HG03135 (cell line): Measurements from ENCODE around the gene ADGRV1.
"Not testable (repeated sequence)": the region's sequence is repeated elsewhere in the genome, so short reads cannot be mapped to it uniquely, and the experiment has no call there.

ENCODE experiments used
- ATAC-seq: cut with Tn5 transposase; IDR thresholded peaks from one replicate; pipeline ENCODE4 v1.9.1; 2021; ENCODE audit warnings: mild to moderate bottlenecking, moderate library complexity; ENCODE audit not compliant: unreplicated experiment

The ADGRV1 gene

DNA sequence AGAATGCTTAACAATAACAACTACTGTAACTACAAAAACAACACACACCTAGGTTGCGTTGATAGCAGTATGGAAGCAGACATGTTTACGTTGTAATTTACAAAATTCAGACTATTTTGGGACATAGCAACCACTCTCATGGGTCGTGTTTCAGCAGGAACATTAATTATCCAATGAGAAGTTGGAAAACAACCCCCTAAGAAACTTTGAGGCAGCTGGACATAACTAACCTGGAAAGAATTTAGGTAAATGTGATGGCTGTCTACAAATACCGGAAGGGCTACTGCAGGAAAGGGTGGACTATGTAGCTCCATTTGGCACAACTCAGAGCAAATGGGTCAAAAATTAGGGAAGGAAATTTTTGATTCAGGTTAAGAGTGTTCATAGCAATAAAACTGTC lies 409.3 kb downstream of the ADGRV1 start:
- ATAC-seq = no peak

DNA sequence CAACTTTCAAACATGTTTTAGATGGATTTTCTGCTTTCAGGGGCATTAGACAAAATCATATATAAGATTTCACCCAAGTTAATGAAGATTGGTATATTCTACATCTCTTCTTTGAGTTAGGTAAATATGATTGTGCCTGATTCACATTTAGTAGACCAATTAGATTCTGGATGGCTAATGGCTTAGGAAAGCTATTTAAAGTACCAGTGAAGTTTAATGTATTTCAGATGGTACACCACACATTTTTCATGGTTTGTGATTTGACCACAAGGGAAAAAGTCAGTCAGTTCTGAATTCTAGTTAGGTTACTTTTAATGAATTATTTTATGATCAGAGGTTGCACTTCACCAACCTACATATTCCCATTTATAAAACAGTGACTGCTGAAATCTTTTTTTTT lies 409.7 kb downstream of the ADGRV1 start:
- no peak for ATAC-seq

DNA sequence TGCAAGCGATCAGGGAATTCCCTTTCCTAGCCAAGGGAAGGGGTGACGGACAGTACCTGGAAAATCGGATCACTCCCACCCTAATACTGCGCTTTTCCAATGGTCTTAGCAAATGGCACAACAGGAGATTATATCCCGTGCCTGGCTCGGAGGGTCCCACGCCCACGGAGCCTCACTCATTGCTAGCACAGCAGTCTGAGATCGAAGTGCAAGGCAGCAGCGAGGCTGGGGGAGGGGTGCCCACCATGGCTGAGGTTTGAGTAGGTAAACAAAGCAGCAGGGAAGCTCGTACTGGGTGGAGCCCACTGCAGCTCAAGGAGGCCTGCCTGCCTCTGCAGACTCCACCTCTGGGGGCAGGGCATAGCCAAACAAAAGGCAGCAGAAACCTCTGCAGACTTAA lies 411.3 kb downstream of the ADGRV1 start:
- not testable (repeated sequence) for ATAC-seq

GRCh38 chr5:90981177-90981576 lies 422.6 kb downstream of the ADGRV1 start:
- no peak for ATAC-seq

GRCh38 chr5:90981821-90982220 lies 423.2 kb downstream of the ADGRV1 start:
- no peak for ATAC-seq

GRCh38 chr5:90982576-90982975 lies 424.0 kb downstream of the ADGRV1 start:
- no peak for ATAC-seq

GRCh38 chr5:90983148-90983547 lies 424.6 kb downstream of the ADGRV1 start:
- ATAC-seq = no peak

DNA sequence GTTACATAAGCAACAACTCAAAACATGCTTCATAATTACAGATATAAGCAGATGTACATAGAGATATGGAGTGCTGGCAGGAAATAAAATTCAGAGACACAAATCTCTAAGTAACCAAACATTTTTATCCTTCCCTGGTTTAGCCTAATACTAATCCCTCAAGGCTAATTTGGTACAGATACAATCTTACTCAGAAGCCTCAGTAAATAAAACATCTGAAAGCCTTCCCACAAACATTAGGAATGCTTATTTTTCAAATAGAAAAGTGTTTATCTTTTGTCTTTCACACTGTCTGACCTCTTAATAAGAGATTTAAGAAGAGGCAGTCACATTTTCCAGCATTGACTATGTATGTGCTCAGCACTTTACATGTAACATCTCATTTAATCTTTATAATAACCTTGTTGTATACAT lies 425.1 kb downstream of the ADGRV1 start:
- ATAC-seq = no peak

DNA sequence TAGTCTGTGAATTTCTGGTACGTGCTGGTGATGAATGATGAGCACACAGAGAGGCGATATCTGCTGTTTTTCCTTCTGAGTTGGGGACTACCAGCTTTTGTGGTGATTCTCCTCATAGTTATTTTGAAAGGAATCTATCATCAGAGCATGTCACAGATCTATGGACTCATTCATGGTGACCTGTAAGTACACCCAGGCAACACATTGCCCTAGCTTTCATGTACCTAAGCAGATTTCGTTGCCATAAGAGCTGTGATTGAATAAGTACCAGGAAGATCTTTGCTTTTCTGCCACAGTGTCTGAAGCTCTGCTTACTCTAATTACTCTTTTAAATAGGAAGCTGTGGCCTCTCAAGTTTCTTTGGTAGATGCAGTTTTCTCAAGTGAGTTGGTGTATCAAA lies 426.7 kb downstream of the ADGRV1 start:
- ATAC-seq = no peak

- ATAC-seq = no peak
Measured at GRCh38 chr5:90987726-90988125, 429.1 kb downstream of the ADGRV1 start.

- no peak for ATAC-seq
Measured at GRCh38 chr5:90991201-90991600, 432.6 kb downstream of the ADGRV1 start.

- ATAC-seq = no peak
Measured at GRCh38 chr5:90994796-90995195, 436.2 kb downstream of the ADGRV1 start.

DNA sequence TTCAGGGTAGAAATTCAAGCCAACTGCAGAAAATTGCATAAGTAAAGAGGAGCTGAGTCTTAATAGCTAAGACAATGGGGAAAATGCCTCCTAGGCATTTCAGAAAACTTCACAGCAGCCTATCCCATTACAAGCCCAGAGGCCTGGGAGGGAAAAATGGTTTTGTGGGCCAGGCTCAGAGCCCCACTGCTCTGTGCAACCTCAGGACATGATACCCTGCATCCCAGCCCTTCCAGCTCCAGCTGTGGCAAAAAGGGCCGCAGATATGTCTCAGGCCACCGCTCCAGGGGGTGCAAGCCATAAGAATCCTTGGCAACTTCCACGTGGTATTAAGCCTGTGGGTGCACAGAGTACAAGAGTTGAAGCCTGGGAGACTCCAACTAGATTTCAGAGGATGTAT lies 437.5 kb downstream of the ADGRV1 start:
- no peak for ATAC-seq

GRCh38 chr5:90997082-90997481 lies 438.5 kb downstream of the ADGRV1 start:
- no peak for ATAC-seq

GRCh38 chr5:91000743-91001142 lies 442.1 kb downstream of the ADGRV1 start:
- no peak for ATAC-seq

DNA sequence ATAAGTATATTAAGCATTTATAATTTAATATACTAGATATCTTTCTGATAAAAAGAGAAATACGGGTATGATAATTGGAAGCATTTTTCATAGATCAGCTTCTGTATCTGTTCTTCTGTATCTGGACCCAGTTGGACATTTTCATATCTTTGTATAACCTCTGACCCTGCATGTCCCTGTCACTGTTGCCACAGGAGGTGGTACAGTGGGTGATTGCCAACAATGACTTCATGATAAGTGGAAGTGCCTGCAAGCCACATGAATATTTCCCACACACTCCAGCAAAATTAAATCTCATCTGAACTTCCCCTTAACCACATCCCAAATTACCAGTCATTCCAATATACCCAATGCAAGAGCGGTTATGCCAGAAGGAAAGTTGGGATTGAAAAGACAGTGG lies 448.1 kb downstream of the ADGRV1 start:
- ATAC-seq = no peak

- ATAC-seq = no peak
Measured at GRCh38 chr5:91007251-91007650, 448.7 kb downstream of the ADGRV1 start.

- ATAC-seq = no peak
Measured at GRCh38 chr5:91007780-91008402, 449.3 kb downstream of the ADGRV1 start.

DNA sequence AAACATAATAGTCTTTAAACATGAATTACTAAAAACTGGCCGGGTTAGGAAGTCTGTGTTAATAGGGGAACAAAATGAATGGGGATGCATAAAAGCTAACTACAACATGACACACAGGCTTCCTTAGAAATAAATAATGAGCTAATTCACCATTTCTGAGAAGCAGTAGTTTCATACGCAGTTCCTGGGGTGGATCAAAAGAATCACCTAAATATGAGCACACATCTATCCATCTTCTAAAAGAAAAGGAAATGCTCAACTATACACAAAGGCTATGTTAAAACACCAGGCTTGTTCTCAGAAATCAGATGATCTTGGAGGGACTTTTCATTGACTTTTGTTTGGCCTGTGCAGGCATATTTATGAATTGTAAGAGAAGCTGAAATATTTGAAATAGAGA lies 451.5 kb downstream of the ADGRV1 start:
- ATAC-seq = no peak

GRCh38 chr5:91011029-91011428 lies 452.4 kb downstream of the ADGRV1 start:
- ATAC-seq = no peak

GRCh38 chr5:91012867-91013266 lies 454.3 kb downstream of the ADGRV1 start:
- ATAC-seq = not testable (repeated sequence)

DNA sequence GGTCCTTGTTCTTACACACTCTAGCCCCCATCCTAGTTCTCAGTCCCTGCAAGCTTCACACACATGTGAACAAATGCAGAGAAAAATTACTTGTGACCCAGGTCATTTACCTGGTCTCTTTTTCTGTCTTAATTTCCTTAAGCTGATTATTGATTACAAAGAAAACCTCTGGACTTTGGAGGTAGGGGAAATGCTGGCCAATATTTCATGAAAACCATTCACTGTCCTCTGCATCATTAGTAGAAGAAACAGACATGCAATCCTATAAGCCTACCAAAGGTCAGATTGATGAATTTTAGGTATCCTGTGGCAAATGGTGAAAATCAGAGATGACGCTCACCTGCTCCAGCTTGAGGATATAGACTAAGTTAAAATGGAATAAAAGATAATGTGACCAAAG lies 457.7 kb downstream of the ADGRV1 start:
- no peak for ATAC-seq

DNA sequence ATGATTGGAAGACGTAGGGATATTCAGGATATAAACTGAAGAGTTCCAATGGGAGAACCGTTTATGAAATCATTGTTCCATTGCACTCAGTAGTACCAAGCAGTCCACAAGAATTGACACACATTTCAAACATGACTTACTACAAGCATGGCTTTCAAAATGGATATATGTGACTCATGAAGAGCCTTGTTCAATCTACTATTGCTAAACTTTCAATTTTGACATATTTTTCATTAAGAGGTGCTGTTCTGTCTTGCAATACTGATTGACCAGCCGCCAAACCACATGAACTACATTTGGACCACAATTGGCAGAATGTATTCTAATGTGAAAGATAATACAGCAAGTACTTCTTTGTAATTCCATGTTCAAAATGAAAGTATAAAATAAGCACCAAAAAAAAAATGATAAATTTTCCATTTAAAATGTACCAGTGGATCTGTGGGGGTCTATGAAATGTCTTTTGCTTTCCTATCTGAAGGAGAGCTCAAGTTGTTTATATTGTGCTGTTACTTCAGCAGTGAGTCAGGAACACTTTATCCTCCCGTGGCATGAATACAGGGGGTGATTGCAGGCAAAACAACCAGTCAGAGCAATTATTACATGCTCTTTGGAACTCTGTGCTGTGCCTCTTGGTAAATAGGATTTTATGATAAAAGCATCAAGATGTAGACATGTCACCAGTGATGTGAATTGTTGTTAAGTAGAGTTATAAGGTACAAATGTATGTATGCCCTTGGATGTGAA lies 458.5 kb downstream of the ADGRV1 start:
- ATAC-seq = no peak
